ENCODE data around the gene ESR1. TPM values are rescaled to one million over a fixed set of nuclear protein-coding genes. Genes with fewer than 3 reads are reported as not detected.

Gene ESR1
- total RNA-seq, 1 experiment from 2014 or later, result not detected

DNA sequence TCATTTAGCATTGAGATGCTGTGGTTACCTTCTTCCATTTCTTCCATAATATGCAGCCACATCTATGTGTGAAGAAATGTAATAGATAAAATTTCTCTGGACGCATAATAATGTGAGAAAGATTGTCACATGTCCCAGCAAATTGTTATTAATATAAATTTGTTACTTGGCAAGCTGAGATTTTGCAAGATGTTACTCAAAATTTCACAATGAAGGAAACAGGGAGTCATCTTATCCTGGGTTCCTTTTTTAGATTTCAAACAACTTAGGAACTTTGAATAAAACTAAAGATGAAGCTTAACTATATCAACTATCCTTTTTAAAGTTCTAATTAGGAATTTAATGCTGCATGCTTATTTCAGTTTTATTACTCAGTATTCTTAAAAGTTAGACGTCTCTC, 3.6 kb downstream of the ESR1 start:
- ChIA-PET CTCF (no interaction called here), POLR2A (no interaction called here)
- intact Hi-C loops (cut with micrococcal nuclease; ENCODE audit: unreplicated experiment), result no loop called here
- Histone ChIP-seq H3K4me1 (no peaks in the 10 kb centered on the region), H3K9me3 (no peaks in the 10 kb centered on the region), H3K4me3 (ENCODE audit: low read depth, low read length) (no peak overlapping the region), H3K27me3 (replicated peaks; ENCODE audit: control insufficient read depth, insufficient read depth, low read length) (no peaks in the 10 kb centered on the region), H3K36me3 (ENCODE audit: control insufficient read depth, insufficient read depth, low read length) (no peaks in the 10 kb centered on the region)
- Mint-ChIP-seq H3K36me3 (ENCODE audit: insufficient read depth, unreplicated experiment) (no peaks in the 10 kb centered on the region), H3K4me1 (ENCODE audit: low read depth, unreplicated experiment) (no peaks in the 10 kb centered on the region), H3K4me3 (ENCODE audit: unreplicated experiment) (no peak overlapping the region), H3K9me3 (ENCODE audit: unreplicated experiment) (no peaks in the 10 kb centered on the region), H3K27me3 (ENCODE audit: insufficient read depth, unreplicated experiment) (peaks cover 21% of the 10 kb centered on the region), H3K27ac (ENCODE audit: unreplicated experiment) (no peak overlapping the region)
- no TSS peak for BruUV-seq (replicated peaks)
- TF ChIP-seq, protein P1, sequence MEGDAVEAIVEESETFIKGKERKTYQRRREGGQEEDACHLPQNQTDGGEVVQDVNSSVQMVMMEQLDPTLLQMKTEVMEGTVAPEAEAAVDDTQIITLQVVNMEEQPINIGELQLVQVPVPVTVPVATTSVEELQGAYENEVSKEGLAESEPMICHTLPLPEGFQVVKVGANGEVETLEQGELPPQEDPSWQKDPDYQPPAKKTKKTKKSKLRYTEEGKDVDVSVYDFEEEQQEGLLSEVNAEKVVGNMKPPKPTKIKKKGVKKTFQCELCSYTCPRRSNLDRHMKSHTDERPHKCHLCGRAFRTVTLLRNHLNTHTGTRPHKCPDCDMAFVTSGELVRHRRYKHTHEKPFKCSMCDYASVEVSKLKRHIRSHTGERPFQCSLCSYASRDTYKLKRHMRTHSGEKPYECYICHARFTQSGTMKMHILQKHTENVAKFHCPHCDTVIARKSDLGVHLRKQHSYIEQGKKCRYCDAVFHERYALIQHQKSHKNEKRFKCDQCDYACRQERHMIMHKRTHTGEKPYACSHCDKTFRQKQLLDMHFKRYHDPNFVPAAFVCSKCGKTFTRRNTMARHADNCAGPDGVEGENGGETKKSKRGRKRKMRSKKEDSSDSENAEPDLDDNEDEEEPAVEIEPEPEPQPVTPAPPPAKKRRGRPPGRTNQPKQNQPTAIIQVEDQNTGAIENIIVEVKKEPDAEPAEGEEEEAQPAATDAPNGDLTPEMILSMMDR (IDR thresholded peaks at IDR 0.05; ENCODE audit: insufficient read depth in 1 of 2, low read depth in 1 of 2, low read length in 1 of 2, severe bottlenecking in 1 of 2, unreplicated experiment in 1 of 2), result no peak
- no peak for DNase-seq

DNA sequence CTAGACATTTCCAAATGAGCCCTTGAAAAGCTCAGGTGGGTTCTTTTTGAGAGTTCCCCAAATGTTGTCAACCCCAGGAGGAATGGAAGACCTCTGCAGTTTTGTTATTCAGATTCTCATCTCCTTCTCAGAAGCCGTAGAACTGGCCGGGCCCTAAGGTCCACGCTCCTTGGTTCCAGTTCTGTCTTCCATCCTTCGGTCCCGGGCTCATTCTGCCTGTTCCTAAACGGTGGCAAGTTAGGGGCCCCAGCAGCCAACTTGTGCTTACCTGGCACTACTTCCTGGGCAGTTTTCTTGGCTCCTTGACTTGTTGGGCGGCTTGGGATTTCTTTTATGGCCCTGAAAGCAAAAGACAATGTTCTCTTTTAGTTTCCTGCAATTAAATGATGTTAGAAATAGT, 6.4 kb downstream of the ESR1 start:
- Histone ChIP-seq H3K4me3 (ENCODE audit: low read depth, low read length) (no peak overlapping the region), H3K36me3 (ENCODE audit: control insufficient read depth, insufficient read depth, low read length) (no peaks in the 10 kb centered on the region), H3K4me1 (no peaks in the 10 kb centered on the region), H3K27me3 (replicated peaks; ENCODE audit: control insufficient read depth, insufficient read depth, low read length) (no peaks in the 10 kb centered on the region), H3K9me3 (no peaks in the 10 kb centered on the region)
- H3K4me3 Mint-ChIP-seq (ENCODE audit: unreplicated experiment), result no peak overlapping the region
- H3K9me3 Mint-ChIP-seq (ENCODE audit: unreplicated experiment), result no peaks in the 10 kb centered on the region
- no peak for DNase-seq
- CTCF ChIA-PET, result no interaction called here
- H3K4me1 Mint-ChIP-seq (ENCODE audit: low read depth, unreplicated experiment), result no peaks in the 10 kb centered on the region
- intact Hi-C loops (cut with micrococcal nuclease; ENCODE audit: unreplicated experiment), result no loop called here
- peaks cover 21% of the 10 kb centered on the region for H3K27me3 Mint-ChIP-seq (ENCODE audit: insufficient read depth, unreplicated experiment)
- H3K27ac Mint-ChIP-seq (ENCODE audit: unreplicated experiment), result no peak overlapping the region
- no TSS peak for BruUV-seq (replicated peaks)
- TF ChIP-seq, protein P1 (IDR thresholded peaks at IDR 0.05; ENCODE audit: insufficient read depth in 1 of 2, low read depth in 1 of 2, low read length in 1 of 2, severe bottlenecking in 1 of 2, unreplicated experiment in 1 of 2), result no peak
- POLR2A ChIA-PET, result no interaction called here
- no peaks in the 10 kb centered on the region for H3K36me3 Mint-ChIP-seq (ENCODE audit: insufficient read depth, unreplicated experiment)

DNA sequence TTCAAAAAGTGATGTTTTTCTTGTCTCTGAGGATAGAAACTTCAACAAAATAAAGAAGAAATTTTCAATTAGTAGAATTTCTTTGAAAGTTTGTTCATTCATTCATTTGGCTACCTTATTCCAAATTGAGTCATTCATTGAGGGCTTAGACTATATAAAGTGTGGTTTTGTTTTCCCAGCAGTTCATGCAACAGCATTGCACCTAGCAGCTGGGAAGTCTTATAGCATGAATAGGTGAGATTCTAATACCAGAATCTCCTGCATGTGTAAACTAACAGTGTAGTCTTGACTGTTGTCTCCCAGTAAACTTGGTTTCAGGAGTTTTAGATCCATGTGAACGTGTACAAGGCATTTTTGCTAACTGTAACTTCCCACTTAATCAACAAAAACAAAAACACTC, 7.1 kb downstream of the ESR1 start:
- Histone ChIP-seq H3K9me3 (no peaks in the 10 kb centered on the region), H3K4me3 (ENCODE audit: low read depth, low read length) (no peak overlapping the region), H3K27me3 (replicated peaks; ENCODE audit: control insufficient read depth, insufficient read depth, low read length) (no peaks in the 10 kb centered on the region), H3K4me1 (no peaks in the 10 kb centered on the region), H3K36me3 (ENCODE audit: control insufficient read depth, insufficient read depth, low read length) (no peaks in the 10 kb centered on the region)
- Mint-ChIP-seq H3K36me3 (ENCODE audit: insufficient read depth, unreplicated experiment) (no peaks in the 10 kb centered on the region), H3K4me3 (ENCODE audit: unreplicated experiment) (no peak overlapping the region), H3K4me1 (ENCODE audit: low read depth, unreplicated experiment) (no peaks in the 10 kb centered on the region), H3K27ac (ENCODE audit: unreplicated experiment) (no peak overlapping the region), H3K27me3 (ENCODE audit: insufficient read depth, unreplicated experiment) (peaks cover 19% of the 10 kb centered on the region), H3K9me3 (ENCODE audit: unreplicated experiment) (no peaks in the 10 kb centered on the region)
- no peak for DNase-seq
- ChIA-PET POLR2A (no interaction called here), CTCF (no interaction called here)
- BruUV-seq (replicated peaks), result no TSS peak
- intact Hi-C loops (cut with micrococcal nuclease; ENCODE audit: unreplicated experiment), result no loop called here
- TF ChIP-seq, protein P1 (IDR thresholded peaks at IDR 0.05; ENCODE audit: insufficient read depth in 1 of 2, low read depth in 1 of 2, low read length in 1 of 2, severe bottlenecking in 1 of 2, unreplicated experiment in 1 of 2), result no peak

All from Caco-2 (cell line).